Measurements from ENCODE around the gene CABLES1.
"Not testable (repeated sequence)": the region's sequence is repeated elsewhere in the genome, so short reads cannot be mapped to it uniquely, and the experiment has no call there.

The CABLES1 gene

GRCh38 chr18:23272498-23273232 is 137.4 kb downstream of the CABLES1 start:
- DNase-seq, result no peak

GRCh38 chr18:23273443-23273966 is 138.2 kb downstream of the CABLES1 start:
- DNase-seq, result no peak

- DNase-seq, result no peak
Observed at GRCh38 chr18:23274638-23275482, 139.6 kb downstream of the CABLES1 start.

- no peak for DNase-seq
Observed at GRCh38 chr18:23276451-23276850, 141.2 kb downstream of the CABLES1 start.

GRCh38 chr18:23277399-23277798 is 142.1 kb downstream of the CABLES1 start:
- DNase-seq, result no peak

- DNase-seq, result no peak
Observed at GRCh38 chr18:23279931-23280330, 144.6 kb downstream of the CABLES1 start.

- no peak for DNase-seq
Observed at GRCh38 chr18:23280844-23281243, 145.6 kb downstream of the CABLES1 start.

GRCh38 chr18:23281626-23282436 is 146.5 kb downstream of the CABLES1 start:
- DNase-seq, result no peak

- DNase-seq, result no peak
Observed at GRCh38 chr18:23282437-23282781, 147.1 kb downstream of the CABLES1 start.

- no peak for DNase-seq
Observed at GRCh38 chr18:23283916-23284430, 148.7 kb downstream of the CABLES1 start.

- no peak for DNase-seq
Observed at GRCh38 chr18:23284629-23285028, 149.3 kb downstream of the CABLES1 start.

GRCh38 chr18:23285581-23285980 is 150.3 kb downstream of the CABLES1 start:
- DNase-seq, result not testable (repeated sequence)

- no peak for DNase-seq
Observed at GRCh38 chr18:23291456-23292205, 156.3 kb downstream of the CABLES1 start.

GRCh38 chr18:23300231-23300805 is 165.0 kb downstream of the CABLES1 start:
- no peak for DNase-seq

GRCh38 chr18:23301972-23302371 is 166.7 kb downstream of the CABLES1 start:
- DNase-seq, result peak; percentile 70

GRCh38 chr18:23302511-23302850 is 167.2 kb downstream of the CABLES1 start:
- DNase-seq, result no peak

- no peak for DNase-seq
Observed at GRCh38 chr18:23302851-23303527, 167.7 kb downstream of the CABLES1 start.

GRCh38 chr18:23306822-23307221 is 171.5 kb downstream of the CABLES1 start:
- no peak for DNase-seq

- DNase-seq, result no peak
Observed at GRCh38 chr18:23307567-23308295, 172.4 kb downstream of the CABLES1 start.

All from NCI-H187 treated with DMSO at 0.1 percent for 48 hours (cell line).